Upper lobe of left lung (tissue), 6 donors: ENCODE measurements around the gene GP2. TPM values are rescaled to one million over a fixed set of nuclear protein-coding genes. Genes with fewer than 3 reads are reported as not detected.

Experiments used
- ATAC-seq, 2 donors: fragments of 200-7000 bp; cut with Tn5 transposase; one replicate each; pipeline ENCODE4 v1.9.1; 2022; ENCODE audit warnings: mild to moderate bottlenecking in 2 of 2, moderate library complexity in 2 of 2; ENCODE audit not compliant: low FRiP score in 2 of 2
- DNase-seq, 2 donors: peaks; one replicate each; pipeline ENCODE4 v3.0.0-alpha.2; 2019 to 2020
- H3K27ac ChIP-seq, 4 donors: fragments of 200-600 bp; sonication (generic); one replicate each; pipeline ENCODE4 v1.5.1; 2016 to 2019
- H3K27me3 ChIP-seq, 4 donors: fragments of 200-600 bp; sonication (generic); one replicate each; pipeline ENCODE4 v1.5.1; 2017 to 2019
- H3K36me3 ChIP-seq, 4 donors: fragments of 200-600 bp; sonication (generic); one replicate each; pipeline ENCODE4 v1.5.1; 2016 to 2019
- H3K4me1 ChIP-seq, 4 donors: fragments of 200-600 bp; sonication (generic); one replicate each; pipeline ENCODE4 v1.5.1; 2018 to 2019
- H3K4me3 ChIP-seq, 4 donors: fragments of 200-600 bp; sonication (generic); one replicate each; pipeline ENCODE4 v1.5.1; 2017 to 2019; ENCODE audit warnings: mild to moderate bottlenecking in 2 of 4, moderate library complexity in 1 of 4
- H3K9me3 ChIP-seq, 4 donors: fragments of 200-600 bp; sonication (generic); one replicate each; pipeline ENCODE4 v1.5.1; 2018 to 2019
- EP300 ChIP-seq, 4 donors: sonication (generic); formaldehyde crosslinking; IDR thresholded peaks; one replicate each; pipeline ENCODE4 v1.5.1; 2017; ENCODE audit warnings: antibody characterized with exemption in 4 of 4, control low read depth in 2 of 4
- POLR2A ChIP-seq, 4 donors: fragments of 450-650 bp; IDR thresholded peaks; one replicate each; pipeline ENCODE4 v1.5.1; 2016 to 2017; ENCODE audit warnings: antibody characterized with exemption in 4 of 4, mild to moderate bottlenecking in 2 of 4
- POLR2AphosphoS5 ChIP-seq, 2 donors: sonication (generic); formaldehyde crosslinking; IDR thresholded peaks; one replicate each; pipeline ENCODE4 v1.5.1; 2017; ENCODE audit warnings: antibody characterized with exemption in 2 of 2
- WGBS, 2 donors: methylation state at CpG; one replicate each; pipeline ENCODE4 v1.1.5; 2017 to 2018; 5-methylcytosine and 5-hydroxymethylcytosine counted together
- total RNA-seq, 6 donors: library from RNA; depleted of rRNA in 4 of 6; stranded (reverse); fragments of >200 nt in 4 of 6; gene quantifications; one replicate each; pipeline versions ENCODE4 v1.1.0 to v1.2.1, GENCODE V29; 2016 to 2021
- TF ChIP-seq, protein P1 (sequence below), 6 experiments: fragments of 450-650 bp in 4 of 6; fragments of 200-600 bp in 2 of 6; sonication (generic) in 2 of 6; IDR thresholded peaks; one replicate each; pipeline ENCODE4 v1.5.1; 2016 to 2019; ENCODE audit warnings: antibody characterized with exemption in 6 of 6
- donor health status: DM: no; HTN: no; CAD: no; lungs with moderate emphysema.
- donor health status: DM: no; HTN: yes; CAD: no; lungs with severe emphysema.

GP2 gene
- 10 to 100 TPM in 1 of 6 donors, 1 to 10 TPM in 2, under 1 TPM in 1, not detected in 2; 0.39 to 15.4 (median 4.9) TPM for total RNA-seq

DNA sequence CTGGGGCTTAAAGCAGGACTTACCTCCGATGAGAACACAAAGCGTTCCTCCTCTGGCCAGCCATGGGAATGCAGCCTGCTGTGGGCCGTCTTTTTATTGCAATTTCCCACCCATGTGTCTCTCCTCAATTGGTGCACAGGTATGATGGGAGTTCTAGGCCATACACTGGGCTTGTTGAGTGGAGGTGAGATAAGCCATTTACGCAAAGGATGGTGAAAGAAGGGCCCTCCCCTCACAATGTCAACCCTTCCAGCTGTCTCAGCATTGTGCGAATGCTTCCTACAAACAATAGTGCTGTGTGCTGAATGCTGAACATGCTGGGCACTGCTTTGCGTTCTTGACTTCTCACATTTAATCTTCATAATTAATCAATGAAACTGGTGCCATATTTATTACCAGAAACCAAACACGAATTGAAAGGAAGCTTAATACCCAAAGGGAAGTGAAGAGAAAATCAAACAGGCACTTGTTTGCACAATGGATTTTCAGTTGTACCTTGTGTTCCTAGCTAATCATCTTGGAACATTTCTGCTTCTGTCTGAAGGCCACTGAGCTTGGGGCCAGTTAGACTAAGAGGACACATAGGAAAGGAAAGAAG is at the start of gene GP2:
GP2 (minus strand) TSS at position 70 of the 598 bp plus-strand sequence. CDS start 1,082 bp downstream, outside the sequence.
- H3K36me3 ChIP-seq: no peaks in the 10 kb centered on the region
- no peaks in the 10 kb centered on the region for H3K9me3 ChIP-seq
- no peaks in the 10 kb centered on the region for H3K27me3 ChIP-seq
- DNase-seq (no peak), ATAC-seq (no peak)
- H3K27ac ChIP-seq: no peak within 1 kb of the TSS
- WGBS, 2 donors: 72 to 82% methylated on average over 6 to 7 of the region's 7 CpGs
- no peak within 1 kb of the TSS for H3K4me3 ChIP-seq
- TF ChIP-seq POLR2AphosphoS5 (IDR thresholded peaks at IDR 0.05): no peak
- TF ChIP-seq EP300 (IDR thresholded peaks at IDR 0.05): no peak
- TF ChIP-seq, protein P1, sequence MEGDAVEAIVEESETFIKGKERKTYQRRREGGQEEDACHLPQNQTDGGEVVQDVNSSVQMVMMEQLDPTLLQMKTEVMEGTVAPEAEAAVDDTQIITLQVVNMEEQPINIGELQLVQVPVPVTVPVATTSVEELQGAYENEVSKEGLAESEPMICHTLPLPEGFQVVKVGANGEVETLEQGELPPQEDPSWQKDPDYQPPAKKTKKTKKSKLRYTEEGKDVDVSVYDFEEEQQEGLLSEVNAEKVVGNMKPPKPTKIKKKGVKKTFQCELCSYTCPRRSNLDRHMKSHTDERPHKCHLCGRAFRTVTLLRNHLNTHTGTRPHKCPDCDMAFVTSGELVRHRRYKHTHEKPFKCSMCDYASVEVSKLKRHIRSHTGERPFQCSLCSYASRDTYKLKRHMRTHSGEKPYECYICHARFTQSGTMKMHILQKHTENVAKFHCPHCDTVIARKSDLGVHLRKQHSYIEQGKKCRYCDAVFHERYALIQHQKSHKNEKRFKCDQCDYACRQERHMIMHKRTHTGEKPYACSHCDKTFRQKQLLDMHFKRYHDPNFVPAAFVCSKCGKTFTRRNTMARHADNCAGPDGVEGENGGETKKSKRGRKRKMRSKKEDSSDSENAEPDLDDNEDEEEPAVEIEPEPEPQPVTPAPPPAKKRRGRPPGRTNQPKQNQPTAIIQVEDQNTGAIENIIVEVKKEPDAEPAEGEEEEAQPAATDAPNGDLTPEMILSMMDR (IDR thresholded peaks at IDR 0.05): no peak
- no peak for TF ChIP-seq POLR2A (IDR thresholded peaks at IDR 0.05)
- no peaks in the 10 kb centered on the region for H3K4me1 ChIP-seq

DNA sequence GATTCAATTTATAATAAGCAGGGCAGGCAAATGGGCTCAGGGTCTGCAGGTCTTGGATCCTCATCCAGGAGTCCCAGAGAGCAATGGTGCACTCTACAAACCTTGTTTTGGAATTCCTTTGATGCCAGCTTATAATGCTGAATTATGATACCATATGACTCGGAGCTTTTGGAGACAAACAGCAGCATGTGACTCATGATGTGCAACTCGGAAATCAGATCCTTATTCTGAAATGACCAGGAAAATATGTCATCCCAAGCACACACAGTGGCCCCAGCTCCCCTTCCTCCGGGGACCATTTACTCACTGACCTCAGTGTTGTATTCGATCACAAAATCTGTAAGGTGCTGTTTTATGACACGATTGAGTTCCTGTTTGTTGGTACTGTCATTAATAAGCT is 45.4 kb upstream of the GP2 start:
- ATAC-seq (no peak), DNase-seq (no peak)
- TF ChIP-seq POLR2A (IDR thresholded peaks at IDR 0.05) (no peak), POLR2AphosphoS5 (IDR thresholded peaks at IDR 0.05) (no peak), EP300 (IDR thresholded peaks at IDR 0.05) (no peak)
- TF ChIP-seq, protein P1 (IDR thresholded peaks at IDR 0.05): no peak
- H3K4me1 ChIP-seq: no peaks in the 10 kb centered on the region
- 84% methylated on average over 5 of the region's 5 CpGs for WGBS, 2 donors
- no peak overlapping the region for H3K4me3 ChIP-seq
- H3K27ac ChIP-seq: no peak overlapping the region
- H3K27me3 ChIP-seq: no peaks in the 10 kb centered on the region
- no peaks in the 10 kb centered on the region for H3K9me3 ChIP-seq
- no peaks in the 10 kb centered on the region for H3K36me3 ChIP-seq

DNA sequence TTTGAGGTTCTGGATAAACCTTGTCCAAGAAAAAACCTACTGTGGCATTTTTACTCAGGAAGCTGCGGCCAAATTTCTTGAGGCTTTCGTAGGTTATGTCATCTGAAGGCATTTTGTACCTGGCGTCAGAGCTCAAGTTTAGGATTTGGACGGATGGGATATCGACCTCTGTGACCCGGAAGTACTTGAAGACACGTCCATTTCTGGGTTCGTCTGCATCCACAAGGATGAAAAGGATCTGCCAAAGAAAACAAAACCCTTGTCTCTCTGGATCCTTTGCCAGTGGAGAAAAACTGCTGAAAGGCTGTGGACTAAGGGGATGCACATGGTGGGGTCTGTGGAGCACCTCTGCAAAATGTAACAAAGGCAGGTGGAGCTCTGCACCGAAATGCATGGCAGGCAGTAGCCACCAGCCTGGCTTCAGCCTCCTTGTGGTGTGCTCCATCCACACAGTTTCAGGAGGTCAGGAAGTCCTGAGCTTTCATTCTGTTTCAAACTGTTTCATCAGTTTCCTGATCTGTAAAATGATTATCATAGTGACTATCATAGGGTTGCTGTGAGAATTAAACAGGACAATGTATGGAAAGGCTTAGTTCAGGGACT is 42.2 kb upstream of the GP2 start:
- 72 to 79% methylated on average over 9 of the region's 9 CpGs for WGBS, 2 donors
- no peak overlapping the region for H3K4me3 ChIP-seq
- no peaks in the 10 kb centered on the region for H3K4me1 ChIP-seq
- H3K36me3 ChIP-seq: no peaks in the 10 kb centered on the region
- H3K27ac ChIP-seq: no peak overlapping the region
- TF ChIP-seq POLR2A (IDR thresholded peaks at IDR 0.05) (no peak), POLR2AphosphoS5 (IDR thresholded peaks at IDR 0.05) (no peak), EP300 (IDR thresholded peaks at IDR 0.05) (no peak)
- TF ChIP-seq, protein P1 (IDR thresholded peaks at IDR 0.05): no peak
- no peaks in the 10 kb centered on the region for H3K27me3 ChIP-seq
- DNase-seq (no peak), ATAC-seq (no peak)
- no peaks in the 10 kb centered on the region for H3K9me3 ChIP-seq

DNA sequence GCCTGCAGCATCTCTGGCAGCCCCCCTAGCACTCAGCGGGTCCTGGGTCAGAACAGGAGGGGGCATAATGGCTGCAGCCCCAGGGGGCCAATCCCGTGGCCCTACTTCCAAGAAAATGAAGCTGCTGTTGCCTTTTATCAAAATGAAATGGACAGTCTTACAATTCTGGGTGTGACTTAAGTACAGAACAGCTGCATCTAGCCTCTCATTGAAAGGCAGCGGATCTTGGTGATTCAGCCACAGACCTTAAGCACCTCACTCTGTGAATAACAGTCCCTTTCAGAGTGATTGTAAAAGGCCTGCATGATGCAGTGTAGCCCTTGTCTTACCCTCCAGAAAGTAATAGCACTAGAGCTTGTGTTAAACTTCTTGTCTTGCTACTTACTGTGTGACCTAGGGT is 36.7 kb upstream of the GP2 start:
- H3K36me3 ChIP-seq: no peaks in the 10 kb centered on the region
- H3K4me3 ChIP-seq: no peak overlapping the region
- no peak for DNase-seq
- H3K27ac ChIP-seq: no peak overlapping the region
- H3K27me3 ChIP-seq: no peaks in the 10 kb centered on the region
- no peaks in the 10 kb centered on the region for H3K9me3 ChIP-seq
- WGBS, 2 donors: 77 to 86% methylated on average over 3 of the region's 3 CpGs
- TF ChIP-seq POLR2AphosphoS5 (IDR thresholded peaks at IDR 0.05) (no peak), EP300 (IDR thresholded peaks at IDR 0.05) (no peak), POLR2A (IDR thresholded peaks at IDR 0.05) (no peak)
- TF ChIP-seq, protein P1 (IDR thresholded peaks at IDR 0.05): no peak
- no peak for ATAC-seq
- no peaks in the 10 kb centered on the region for H3K4me1 ChIP-seq

DNA sequence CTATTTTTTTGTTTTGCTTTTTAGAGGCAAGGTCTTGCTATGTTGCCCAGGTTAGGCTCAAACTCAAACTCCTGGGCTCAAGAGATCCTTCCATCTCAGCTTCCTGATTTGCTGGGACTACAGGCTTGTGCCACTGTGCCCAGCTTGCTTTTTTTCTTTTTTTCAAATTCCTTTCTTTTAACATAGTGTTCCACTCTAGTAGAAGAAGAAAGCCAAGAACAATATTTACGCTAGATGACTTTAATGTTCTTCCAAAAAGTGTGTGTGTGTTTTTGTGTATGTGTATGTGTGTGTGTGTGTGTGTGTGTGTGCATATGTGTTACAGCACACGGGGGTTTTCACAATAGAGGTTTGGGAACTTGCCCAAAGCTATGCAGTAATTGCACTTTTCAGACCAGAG is 35.9 kb upstream of the GP2 start:
- DNase-seq (no peak), ATAC-seq (no peak)
- no peak overlapping the region for H3K27ac ChIP-seq
- no peaks in the 10 kb centered on the region for H3K9me3 ChIP-seq
- TF ChIP-seq POLR2AphosphoS5 (IDR thresholded peaks at IDR 0.05) (no peak), POLR2A (IDR thresholded peaks at IDR 0.05) (no peak), EP300 (IDR thresholded peaks at IDR 0.05) (no peak)
- TF ChIP-seq, protein P1 (IDR thresholded peaks at IDR 0.05): no peak
- WGBS, 2 donors: 42 to 48% methylated on average over 2 of the region's 2 CpGs
- H3K27me3 ChIP-seq: no peaks in the 10 kb centered on the region
- no peaks in the 10 kb centered on the region for H3K4me1 ChIP-seq
- H3K4me3 ChIP-seq: no peak overlapping the region
- no peaks in the 10 kb centered on the region for H3K36me3 ChIP-seq
